Measurements from ENCODE around the gene CHN2. TPM values are rescaled to one million over a fixed set of nuclear protein-coding genes. Genes with fewer than 3 reads are reported as not detected.
A peak's percentile ranks its signal among the peaks of the same experiment; 100 is the strongest.

CHN2 gene
- total RNA-seq: under 0.01 and 0.32 TPM in 2 replicates

DNA sequence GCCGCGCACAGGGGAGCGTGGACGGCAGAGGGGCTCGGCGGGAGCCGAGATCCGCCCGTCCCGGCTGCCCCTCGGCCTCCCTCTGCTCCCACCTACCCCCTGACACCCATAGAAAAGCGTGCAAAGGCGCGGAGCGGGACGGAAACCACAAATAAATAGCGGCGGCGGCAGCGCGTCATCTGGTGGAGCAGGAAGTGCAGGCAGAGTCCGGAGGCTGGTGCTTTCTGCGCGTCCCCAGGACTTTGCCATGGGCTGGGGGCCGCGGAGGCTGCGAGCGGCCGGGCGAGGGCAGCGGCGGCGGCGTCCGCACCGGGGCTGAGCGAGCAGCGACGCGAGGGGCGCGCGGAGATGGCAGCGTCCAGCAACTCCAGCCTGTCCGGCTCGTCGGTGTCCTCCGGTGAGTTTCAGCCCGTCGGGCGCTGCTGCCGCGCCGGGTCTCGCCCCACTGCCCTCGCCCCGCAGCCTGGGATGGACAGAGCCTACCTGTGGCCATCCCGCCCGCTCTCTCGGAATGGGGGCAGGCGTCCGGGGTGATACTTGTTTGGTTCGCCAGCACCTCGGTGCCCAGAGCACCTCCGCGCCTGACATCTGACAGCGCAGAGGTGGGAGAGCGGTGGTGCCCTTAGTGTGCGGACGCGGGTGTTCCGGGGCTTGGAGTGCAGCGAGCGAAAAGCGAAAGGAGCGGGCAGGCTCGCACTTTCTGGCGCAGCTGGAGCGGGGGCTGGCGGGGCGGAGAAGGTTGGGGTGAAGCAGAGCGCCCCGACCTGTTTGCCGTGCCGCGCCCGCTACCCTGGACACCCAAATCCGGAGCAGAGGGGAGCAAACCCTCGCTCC, at the start of gene CHN2:
Gene CHN2 (plus strand): TSS at position 182 of the 834 bp plus-strand sequence.
- peak within 1 kb of the TSS; percentile 51 for H3K4me3 ChIP-seq (ENCODE audit: low read depth, low read length)
- no peak for DNase-seq (ENCODE audit: low read depth)
- TF ChIP-seq, protein P1, sequence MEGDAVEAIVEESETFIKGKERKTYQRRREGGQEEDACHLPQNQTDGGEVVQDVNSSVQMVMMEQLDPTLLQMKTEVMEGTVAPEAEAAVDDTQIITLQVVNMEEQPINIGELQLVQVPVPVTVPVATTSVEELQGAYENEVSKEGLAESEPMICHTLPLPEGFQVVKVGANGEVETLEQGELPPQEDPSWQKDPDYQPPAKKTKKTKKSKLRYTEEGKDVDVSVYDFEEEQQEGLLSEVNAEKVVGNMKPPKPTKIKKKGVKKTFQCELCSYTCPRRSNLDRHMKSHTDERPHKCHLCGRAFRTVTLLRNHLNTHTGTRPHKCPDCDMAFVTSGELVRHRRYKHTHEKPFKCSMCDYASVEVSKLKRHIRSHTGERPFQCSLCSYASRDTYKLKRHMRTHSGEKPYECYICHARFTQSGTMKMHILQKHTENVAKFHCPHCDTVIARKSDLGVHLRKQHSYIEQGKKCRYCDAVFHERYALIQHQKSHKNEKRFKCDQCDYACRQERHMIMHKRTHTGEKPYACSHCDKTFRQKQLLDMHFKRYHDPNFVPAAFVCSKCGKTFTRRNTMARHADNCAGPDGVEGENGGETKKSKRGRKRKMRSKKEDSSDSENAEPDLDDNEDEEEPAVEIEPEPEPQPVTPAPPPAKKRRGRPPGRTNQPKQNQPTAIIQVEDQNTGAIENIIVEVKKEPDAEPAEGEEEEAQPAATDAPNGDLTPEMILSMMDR (IDR thresholded peaks at IDR 0.05; ENCODE audit: insufficient read depth, low read depth, low read length): no peak

DNA sequence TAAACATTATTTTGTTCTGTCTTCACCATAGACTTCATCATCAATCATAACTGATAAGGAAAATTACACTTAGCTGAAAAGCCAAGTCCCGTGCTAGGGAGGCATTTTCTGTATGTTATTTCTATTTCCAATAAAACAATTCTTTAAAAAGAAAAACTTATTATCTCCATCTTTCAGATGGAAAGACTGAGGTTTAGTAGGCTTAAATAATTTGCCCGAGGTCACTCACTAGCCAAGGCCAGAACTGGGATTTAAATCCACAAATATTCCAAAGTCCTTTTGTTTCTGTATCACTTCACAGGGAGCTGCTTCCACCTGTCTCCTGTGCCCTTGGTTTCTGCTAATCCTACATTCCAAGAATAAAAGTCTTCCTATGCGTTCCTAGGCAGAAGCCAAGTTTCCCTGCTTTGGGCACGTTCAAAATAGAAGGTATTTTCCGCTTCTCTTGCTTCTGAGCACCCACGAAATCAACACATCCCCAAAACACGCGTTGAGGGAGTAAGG, 49.0 kb upstream of the CHN2 start:
- TF ChIP-seq, protein P1 (IDR thresholded peaks at IDR 0.05; ENCODE audit: insufficient read depth, low read depth, low read length): no peak
- DNase-seq (ENCODE audit: low read depth): no peak
- no peak overlapping the region for H3K4me3 ChIP-seq (ENCODE audit: low read depth, low read length)

DNA sequence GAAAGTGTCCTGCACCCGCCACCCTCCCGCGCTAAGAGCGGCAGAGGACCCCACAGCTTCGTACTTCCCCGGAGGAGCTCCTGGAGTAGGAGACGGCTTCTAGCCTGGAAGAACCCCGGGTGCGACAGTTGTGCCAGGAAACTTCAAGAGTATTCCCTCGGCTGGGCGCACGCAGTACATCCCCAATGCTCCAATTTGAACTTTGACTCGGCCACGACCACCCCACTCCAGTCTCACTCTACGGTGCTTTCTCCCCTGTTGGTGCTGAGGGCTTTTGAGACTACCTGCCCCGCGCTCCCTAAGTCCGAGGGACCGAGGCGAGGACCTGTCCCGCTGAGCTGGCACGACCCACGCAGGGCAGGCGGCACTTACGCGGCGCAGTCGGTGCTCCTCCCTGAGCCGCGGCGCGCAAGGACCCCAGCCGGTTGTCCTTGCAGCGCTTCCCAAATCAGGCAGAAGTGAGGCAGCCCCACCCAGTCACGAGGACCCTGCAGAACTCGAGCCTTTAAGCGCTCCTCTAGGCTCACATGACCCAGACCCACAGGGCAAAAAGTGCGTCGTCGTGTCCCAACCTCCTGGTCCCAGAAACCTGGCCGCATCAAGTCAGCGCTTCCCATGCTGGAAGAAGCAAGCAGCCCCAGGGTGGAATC, 48.4 kb upstream of the CHN2 start, which contains the start of gene CPVL:
Gene CPVL (minus strand): TSS at position 481 of the 650 bp plus-strand sequence. CDS start 25,476 bp downstream, outside the sequence.
- no peak for DNase-seq (ENCODE audit: low read depth)
- H3K4me3 ChIP-seq (ENCODE audit: low read depth, low read length): peak within 1 kb of the TSS; percentile 40
- TF ChIP-seq, protein P1 (IDR thresholded peaks at IDR 0.05; ENCODE audit: insufficient read depth, low read depth, low read length): no peak

DNA sequence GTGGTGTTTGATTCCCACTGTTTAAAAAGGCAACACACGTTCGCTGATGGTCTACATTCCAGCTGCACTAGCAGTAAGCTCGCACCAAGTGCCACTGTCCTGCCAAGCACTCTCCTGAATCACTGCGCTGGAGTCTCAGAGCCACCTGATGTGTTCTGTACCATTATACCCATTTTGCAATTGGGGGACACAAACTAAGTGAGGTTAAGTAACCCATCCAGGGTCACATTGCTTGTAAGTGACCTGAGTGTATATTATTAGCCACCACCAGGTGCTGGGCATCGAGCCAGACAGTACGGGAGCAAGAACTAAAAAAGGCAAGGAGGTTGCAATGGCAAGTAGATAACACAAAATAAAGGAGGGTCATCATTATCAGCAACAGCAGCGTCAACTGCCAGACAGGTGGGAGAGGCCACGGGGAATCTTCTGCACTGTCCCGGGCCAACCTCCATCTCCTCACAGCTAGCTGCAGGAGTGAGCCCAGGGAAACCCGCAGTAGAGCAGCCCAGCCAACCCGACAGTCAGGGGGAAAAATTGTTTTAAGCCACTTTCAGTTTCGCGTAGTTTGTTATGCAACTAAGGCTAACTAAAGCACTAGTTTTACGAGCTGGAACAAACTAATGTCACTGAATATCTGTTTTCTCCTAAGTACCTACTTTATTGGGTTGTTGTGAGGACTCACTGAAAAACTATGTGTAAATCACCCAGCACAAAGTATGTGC, 47.5 kb upstream of the CHN2 start:
- peak overlapping the region; percentile 40 for H3K4me3 ChIP-seq (ENCODE audit: low read depth, low read length)

DNA sequence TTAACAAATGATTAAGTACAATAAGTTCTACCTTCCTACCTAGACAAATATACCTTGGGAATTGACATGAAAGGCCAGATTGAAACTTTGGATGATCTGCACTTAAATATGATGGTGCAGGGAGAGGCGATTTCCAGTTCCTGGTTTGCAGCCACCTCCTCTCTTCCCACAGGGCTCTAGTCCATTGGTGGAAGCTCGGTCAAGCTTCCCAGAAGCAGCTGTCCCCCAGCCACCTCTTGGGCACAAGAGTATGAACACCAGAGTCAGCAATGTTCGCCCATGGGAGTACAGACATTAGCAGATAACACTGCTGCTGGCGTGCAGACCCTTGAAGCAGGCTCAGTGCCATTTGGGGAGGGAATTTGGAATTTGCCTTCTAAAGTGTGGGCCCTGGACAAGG, 46.8 kb upstream of the CHN2 start:
- DNase-seq (ENCODE audit: low read depth): no peak
- H3K4me3 ChIP-seq (ENCODE audit: low read depth, low read length): no peak overlapping the region
- TF ChIP-seq, protein P1 (IDR thresholded peaks at IDR 0.05; ENCODE audit: insufficient read depth, low read depth, low read length): no peak

More for the DNA sequence above, 47.5 kb upstream of the CHN2 start:
- peak; percentile 57 for DNase-seq (ENCODE audit: low read depth)
- TF ChIP-seq, protein P1 (IDR thresholded peaks at IDR 0.05; ENCODE audit: insufficient read depth, low read depth, low read length): no peak

DNA sequence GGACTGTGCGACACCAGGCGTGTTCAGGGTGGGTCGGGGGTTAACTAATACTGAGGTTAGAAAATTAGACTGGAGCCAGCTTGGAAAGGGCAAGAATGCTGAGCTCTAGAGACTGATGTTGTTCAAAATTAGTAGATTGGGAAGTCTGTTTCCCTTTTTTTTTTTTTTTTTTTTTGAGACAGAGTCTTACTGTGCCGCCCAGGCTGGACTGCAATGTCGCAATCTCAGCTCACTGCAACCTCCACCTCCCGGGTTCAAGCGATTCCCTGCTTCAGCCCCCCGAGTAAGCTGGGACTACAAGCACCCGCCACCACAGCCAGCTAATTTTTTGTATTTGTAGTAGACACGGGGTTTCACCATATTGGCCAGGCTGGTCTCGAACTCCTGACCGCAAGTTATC, 45.5 kb upstream of the CHN2 start:
- no peak overlapping the region for H3K4me3 ChIP-seq (ENCODE audit: low read depth, low read length)
- TF ChIP-seq, protein P1 (IDR thresholded peaks at IDR 0.05; ENCODE audit: insufficient read depth, low read depth, low read length): no peak
- DNase-seq (ENCODE audit: low read depth): no peak

Data from fibroblast of villous mesenchyme (primary cell).